Upper lobe of left lung (tissue), 6 donors: ENCODE data around the gene ALG1. TPM values are rescaled to one million over a fixed set of nuclear protein-coding genes. Genes with fewer than 3 reads are reported as not detected.
"Not testable (repeated sequence)": the region's sequence is repeated elsewhere in the genome, so short reads cannot be mapped to it uniquely, and the experiment has no call there.

Source experiments
- ATAC-seq, 2 donors: fragments of 200-7000 bp; cut with Tn5 transposase; one replicate each; pipeline ENCODE4 v1.9.1; 2022; ENCODE audit warnings: mild to moderate bottlenecking in 2 of 2, moderate library complexity in 2 of 2; ENCODE audit not compliant: low FRiP score in 2 of 2
- DNase-seq, 2 donors: peaks; one replicate each; pipeline ENCODE4 v3.0.0-alpha.2; 2019 to 2020
- H3K27ac ChIP-seq, 4 donors: fragments of 200-600 bp; sonication (generic); one replicate each; pipeline ENCODE4 v1.5.1; 2016 to 2019
- H3K27me3 ChIP-seq, 4 donors: fragments of 200-600 bp; sonication (generic); one replicate each; pipeline ENCODE4 v1.5.1; 2017 to 2019
- H3K36me3 ChIP-seq, 4 donors: fragments of 200-600 bp; sonication (generic); one replicate each; pipeline ENCODE4 v1.5.1; 2016 to 2019
- H3K4me1 ChIP-seq, 4 donors: fragments of 200-600 bp; sonication (generic); one replicate each; pipeline ENCODE4 v1.5.1; 2018 to 2019
- H3K4me3 ChIP-seq, 4 donors: fragments of 200-600 bp; sonication (generic); one replicate each; pipeline ENCODE4 v1.5.1; 2017 to 2019; ENCODE audit warnings: mild to moderate bottlenecking in 2 of 4, moderate library complexity in 1 of 4
- H3K9me3 ChIP-seq, 4 donors: fragments of 200-600 bp; sonication (generic); one replicate each; pipeline ENCODE4 v1.5.1; 2018 to 2019
- CTCF ChIP-seq, 6 experiments: fragments of 450-650 bp in 4 of 6; fragments of 200-600 bp in 2 of 6; sonication (generic) in 2 of 6; IDR thresholded peaks; one replicate each; pipeline ENCODE4 v1.5.1; 2016 to 2019; ENCODE audit warnings: antibody characterized with exemption in 6 of 6
- EP300 ChIP-seq, 4 donors: sonication (generic); formaldehyde crosslinking; IDR thresholded peaks; one replicate each; pipeline ENCODE4 v1.5.1; 2017; ENCODE audit warnings: antibody characterized with exemption in 4 of 4, control low read depth in 2 of 4
- POLR2A ChIP-seq, 4 donors: fragments of 450-650 bp; IDR thresholded peaks; one replicate each; pipeline ENCODE4 v1.5.1; 2016 to 2017; ENCODE audit warnings: antibody characterized with exemption in 4 of 4, mild to moderate bottlenecking in 2 of 4
- POLR2AphosphoS5 ChIP-seq, 2 donors: sonication (generic); formaldehyde crosslinking; IDR thresholded peaks; one replicate each; pipeline ENCODE4 v1.5.1; 2017; ENCODE audit warnings: antibody characterized with exemption in 2 of 2
- WGBS, 2 donors: methylation state at CpG; one replicate each; pipeline ENCODE4 v1.1.5; 2017 to 2018; 5-methylcytosine and 5-hydroxymethylcytosine counted together
- total RNA-seq, 6 donors: library from RNA; depleted of rRNA in 4 of 6; stranded (reverse); fragments of >200 nt in 4 of 6; gene quantifications; one replicate each; pipeline versions ENCODE4 v1.1.0 to v1.2.1, GENCODE V29; 2016 to 2021
- donor health status: DM: no; HTN: no; CAD: no; lungs with moderate emphysema.
- donor health status: DM: no; HTN: yes; CAD: no; lungs with severe emphysema.

ALG1 gene
- total RNA-seq, 6 donors from 2014 or later: 10.5 to 24.0 (median 21.9) TPM

- no peak for TF ChIP-seq CTCF (IDR thresholded peaks at IDR 0.05)
- TF ChIP-seq POLR2A (IDR thresholded peaks at IDR 0.05): no peak
- TF ChIP-seq EP300 (IDR thresholded peaks at IDR 0.05): no peak
- TF ChIP-seq POLR2AphosphoS5 (IDR thresholded peaks at IDR 0.05): no peak
- Histone ChIP-seq H3K27ac (no peak overlapping the region), H3K9me3 (no peaks in the 10 kb centered on the region), H3K4me3 (no peak overlapping the region), H3K4me1 (no peaks in the 10 kb centered on the region), H3K36me3 (peaks cover 0 to 28% (median 6%) of the 10 kb centered on the region in 4 donors), H3K27me3 (no peaks in the 10 kb centered on the region)
- DNase-seq (no peak), ATAC-seq (no peak)
- 69 to 78% methylated on average over 10 to 14 of the region's 14 CpGs for WGBS, 2 donors
Measured at GRCh38 chr16:5042574-5043171, 29.0 kb upstream of the ALG1 start.

GRCh38 chr16:5044011-5044540 lies 27.6 kb upstream of the ALG1 start:
- Histone ChIP-seq H3K4me1 (no peaks in the 10 kb centered on the region), H3K4me3 (no peak overlapping the region), H3K27me3 (no peaks in the 10 kb centered on the region), H3K27ac (no peak overlapping the region), H3K9me3 (no peaks in the 10 kb centered on the region), H3K36me3 (peaks cover 0 to 28% (median 6%) of the 10 kb centered on the region in 4 donors)
- no peak for DNase-seq
- TF ChIP-seq CTCF (IDR thresholded peaks at IDR 0.05) (no peak), EP300 (IDR thresholded peaks at IDR 0.05) (no peak), POLR2AphosphoS5 (IDR thresholded peaks at IDR 0.05) (no peak), POLR2A (IDR thresholded peaks at IDR 0.05) (no peak)
- ATAC-seq: no peak
- 92 to 93% methylated on average over 8 of the region's 8 CpGs for WGBS, 2 donors

DNA sequence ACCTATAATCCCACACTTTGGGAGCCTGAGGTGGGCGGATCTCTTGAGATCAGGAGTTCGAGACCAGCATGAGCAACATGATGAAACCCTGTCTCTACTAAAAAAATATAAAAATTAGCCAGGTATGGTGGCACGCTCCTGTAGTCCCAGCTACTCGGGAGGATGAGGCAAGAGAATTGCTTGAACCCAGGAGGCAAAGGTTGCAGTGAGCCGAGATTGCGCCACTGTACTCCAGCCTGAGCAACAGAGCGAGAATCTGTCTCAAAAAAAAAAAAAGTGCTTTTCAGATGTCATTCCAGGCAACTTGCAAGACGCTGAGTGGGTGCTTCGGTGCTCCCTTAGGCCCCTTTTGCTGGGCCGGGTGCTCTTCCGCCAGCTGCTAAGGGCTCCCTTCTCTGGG lies 27.1 kb upstream of the ALG1 start:
- 90 to 94% methylated on average over 11 of the region's 11 CpGs for WGBS, 2 donors
- not testable (repeated sequence) for H3K4me3 ChIP-seq, H3K9me3 ChIP-seq, DNase-seq, ATAC-seq, H3K27me3 ChIP-seq, H3K4me1 ChIP-seq, H3K27ac ChIP-seq
- peaks cover 0 to 28% (median 6%) of the 10 kb centered on the region in 4 donors for H3K36me3 ChIP-seq

GRCh38 chr16:5045499-5046115 lies 26.0 kb upstream of the ALG1 start:
- 40 to 85% methylated on average over 1 to 9 of the region's 10 CpGs for WGBS, 2 donors
- ATAC-seq: no peak
- Histone ChIP-seq H3K27ac (no peak overlapping the region), H3K4me3 (no peak overlapping the region), H3K4me1 (no peaks in the 10 kb centered on the region), H3K9me3 (no peaks in the 10 kb centered on the region), H3K36me3 (peaks cover 0 to 28% (median 6%) of the 10 kb centered on the region in 4 donors), H3K27me3 (no peaks in the 10 kb centered on the region)
- no peak for DNase-seq
- TF ChIP-seq CTCF (IDR thresholded peaks at IDR 0.05): no peak
- no peak for TF ChIP-seq EP300 (IDR thresholded peaks at IDR 0.05)
- TF ChIP-seq POLR2AphosphoS5 (IDR thresholded peaks at IDR 0.05): no peak
- no peak for TF ChIP-seq POLR2A (IDR thresholded peaks at IDR 0.05)

GRCh38 chr16:5046914-5047313 lies 24.7 kb upstream of the ALG1 start:
- DNase-seq (no peak), ATAC-seq (no peak)
- Histone ChIP-seq H3K36me3 (peaks cover 0 to 28% (median 6%) of the 10 kb centered on the region in 4 donors), H3K27ac (no peak overlapping the region), H3K9me3 (no peaks in the 10 kb centered on the region), H3K4me3 (no peak overlapping the region), H3K27me3 (no peaks in the 10 kb centered on the region), H3K4me1 (no peaks in the 10 kb centered on the region)
- 91 to 94% methylated on average over 2 of the region's 2 CpGs for WGBS, 2 donors
- TF ChIP-seq POLR2A (IDR thresholded peaks at IDR 0.05): no peak
- no peak for TF ChIP-seq POLR2AphosphoS5 (IDR thresholded peaks at IDR 0.05)
- TF ChIP-seq EP300 (IDR thresholded peaks at IDR 0.05): no peak
- TF ChIP-seq CTCF (IDR thresholded peaks at IDR 0.05): no peak
